SK-N-SH treated with all-trans-retinoic acid at 6 μM for 48 hours (cell line): ENCODE data around the gene DEFB112.

Experiments used
- CSRNP3 ChIP-seq: fragments of 250-450 bp; sonication (Bioruptor Pico); IDR thresholded peaks from 2 replicates; pipeline ENCODE4 v1.5.1; 2021; ENCODE audit warnings: mild to moderate bottlenecking, moderate library complexity
- ESRRG ChIP-seq: fragments of 250-450 bp; sonication (Bioruptor Pico); IDR thresholded peaks from 2 replicates; pipeline ENCODE4 v1.6.1; 2021; ENCODE audit warnings: mild to moderate bottlenecking
- PATZ1 ChIP-seq: fragments of 250-450 bp; sonication (Bioruptor Pico); IDR thresholded peaks from 2 replicates; pipeline ENCODE4 v1.8.0; 2020; ENCODE audit warnings: mild to moderate bottlenecking, moderate library complexity, borderline replicate concordance
- RARB ChIP-seq: fragments of 250-450 bp; sonication (Bioruptor Pico); IDR thresholded peaks from 2 replicates; pipeline ENCODE4 v1.8.0; 2021; ENCODE audit warnings: mild to moderate bottlenecking, moderate library complexity
- SNAI2 ChIP-seq: fragments of 250-450 bp; sonication (Bioruptor Pico); IDR thresholded peaks from 2 replicates; pipeline ENCODE4 v1.5.0; 2020; ENCODE audit warnings: mild to moderate bottlenecking, moderate library complexity
- TOX ChIP-seq: fragments of 250-450 bp; sonication (Bioruptor Pico); IDR thresholded peaks from 2 replicates; pipeline ENCODE4 v1.8.0; 2021; ENCODE audit warnings: mild to moderate bottlenecking, moderate library complexity, borderline replicate concordance
- ZFP3 ChIP-seq: fragments of 250-450 bp; sonication (Bioruptor Pico); IDR thresholded peaks from 2 replicates; pipeline ENCODE4 v1.5.0; 2020; ENCODE audit warnings: mild to moderate bottlenecking, moderate library complexity
- ZFP30 ChIP-seq: fragments of 450-650 bp; formaldehyde crosslinking; IDR thresholded peaks from 2 replicates; pipeline ENCODE4 v1.5.0; 2022; ENCODE audit warnings: mild to moderate bottlenecking, moderate library complexity

DNA sequence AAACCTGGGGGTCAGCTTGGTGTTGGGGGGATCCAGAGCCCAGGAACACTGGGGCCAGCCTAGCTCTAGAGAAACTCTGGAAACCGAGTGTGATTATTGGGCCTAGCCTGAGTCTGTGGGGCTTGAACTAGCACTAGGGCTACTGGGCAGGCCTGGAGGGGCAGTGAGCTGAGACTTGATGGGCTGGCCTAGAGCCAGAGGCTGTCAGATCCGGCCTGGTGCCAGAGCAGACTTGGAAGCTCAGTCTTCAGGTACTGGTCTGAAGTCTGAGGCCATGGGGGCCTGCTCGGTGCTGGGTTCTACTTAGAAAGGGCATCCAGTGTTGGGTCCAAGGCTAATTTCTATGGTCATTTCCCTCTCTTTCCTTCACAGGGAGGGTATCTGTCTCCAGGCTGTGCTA lies 2.7 kb downstream of the DEFB112 start:
- no peak for TF ChIP-seq PATZ1 (CRISPR knock-in tag)
- no peak for TF ChIP-seq TOX
- no peak for TF ChIP-seq SNAI2 (CRISPR knock-in tag)
- no peak for TF ChIP-seq ZFP3 (CRISPR knock-in tag)
- no peak for TF ChIP-seq RARB (CRISPR knock-in tag)
- TF ChIP-seq ESRRG (CRISPR knock-in tag) = no peak
- no peak for TF ChIP-seq CSRNP3 (CRISPR knock-in tag)
- TF ChIP-seq ZFP30 (CRISPR knock-in tag) = no peak
